NCI-H345 (cell line): ENCODE data around the gene GNA12.
"Not testable (repeated sequence)": the region's sequence is repeated elsewhere in the genome, so short reads cannot be mapped to it uniquely, and the experiment has no call there.

Experiments
- DNase-seq: peaks from one replicate; lab custom pipeline; 2025; lab: John Stamatoyannopoulos, UW

Gene GNA12

GRCh38 chr7:2691011-2691707, 152.9 kb downstream of the GNA12 start:
- DNase-seq: no peak

- DNase-seq: no peak
These were observed 154.0 kb downstream of the GNA12 start for GRCh38 chr7:2689951-2690705.

GRCh38 chr7:2689343-2689847, 154.7 kb downstream of the GNA12 start:
- no peak for DNase-seq

- DNase-seq: no peak
These were observed 155.4 kb downstream of the GNA12 start for GRCh38 chr7:2688409-2689342.

GRCh38 chr7:2687881-2688318, 156.2 kb downstream of the GNA12 start, which contains the start of gene AMZ1:
Gene AMZ1, plus strand, starts transcription at chr7:2688202. Its CDS starts 12,250 bp downstream, at chr7:2700452.
- no peak for DNase-seq

- no peak for DNase-seq
These were observed 156.7 kb downstream of the GNA12 start for GRCh38 chr7:2687338-2687869.

- DNase-seq: no peak
These were observed 158.0 kb downstream of the GNA12 start for GRCh38 chr7:2686101-2686500.

GRCh38 chr7:2684501-2684900, 159.6 kb downstream of the GNA12 start:
- no peak for DNase-seq

- DNase-seq: no peak
These were observed 161.9 kb downstream of the GNA12 start for GRCh38 chr7:2681929-2682799.

- DNase-seq: no peak
These were observed 163.2 kb downstream of the GNA12 start for GRCh38 chr7:2680792-2681490.

- DNase-seq: no peak
These were observed 163.9 kb downstream of the GNA12 start for GRCh38 chr7:2680256-2680655.

- DNase-seq: not testable (repeated sequence)
These were observed 164.7 kb downstream of the GNA12 start for GRCh38 chr7:2679135-2680127.

GRCh38 chr7:2678454-2678853, 165.7 kb downstream of the GNA12 start:
- DNase-seq: not testable (repeated sequence)
